Breast epithelium (tissue), 4 donors: ENCODE measurements around the gene NUDT7. TPM values are rescaled to one million over a fixed set of nuclear protein-coding genes. Genes with fewer than 3 reads are reported as not detected.

ENCODE experiments used
- DNase-seq, 2 donors: peaks; one replicate each; pipeline ENCODE4 v3.0.0-alpha.2; 2019; ENCODE audit warnings: low spot score in 2 of 2
- H3K27ac ChIP-seq, 2 donors: fragments of 200-600 bp; sonication (generic) in 1 of 2; one replicate each; pipeline ENCODE4 v1.5.1; 2016 to 2019; ENCODE audit warnings: mild to moderate bottlenecking in 1 of 2
- H3K27me3 ChIP-seq, 2 donors: fragments of 200-600 bp; sonication (generic) in 1 of 2; one replicate each; pipeline versions ENCODE4 v1.5.1 to v1.6.0; 2017 to 2019; ENCODE audit warnings: control low read depth in 1 of 2, mild to moderate bottlenecking in 1 of 2
- H3K36me3 ChIP-seq: fragments of 200-600 bp; one replicate; pipeline ENCODE4 v1.5.1; 2019
- H3K4me1 ChIP-seq, 2 donors: fragments of 200-600 bp; sonication (generic); one replicate each; pipeline ENCODE4 v1.5.1; 2016 to 2019; ENCODE audit warnings: control low read depth in 1 of 2
- H3K4me3 ChIP-seq, 3 donors: fragments of 200-600 bp; sonication (generic); 1 replicate in 2 of 3; 2 replicates in 1 of 3; pipeline ENCODE4 v1.5.1; 2016 to 2019; ENCODE audit warnings: mild to moderate bottlenecking in 3 of 3, moderate library complexity in 2 of 3
- H3K9me3 ChIP-seq, 2 donors: fragments of 200-600 bp; sonication (generic) in 1 of 2; one replicate each; pipeline ENCODE4 v1.5.1; 2016 to 2019; ENCODE audit warnings: control low read depth in 1 of 2
- POLR2A ChIP-seq: fragments of 450-650 bp; IDR thresholded peaks from one replicate; pipeline ENCODE4 v1.6.1; 2016; ENCODE audit warnings: antibody characterized with exemption, mild to moderate bottlenecking, moderate library complexity
- POLR2AphosphoS5 ChIP-seq, 3 donors: sonication (generic); formaldehyde crosslinking; IDR thresholded peaks; one replicate each; pipeline ENCODE4 v1.6.1; 2017; ENCODE audit warnings: antibody characterized with exemption in 3 of 3
- intact Hi-C: fragments of 100-400 bp; cut with DNase I; formaldehyde crosslinking; loops from one replicate; pipeline ENCODE4 v1.15.1; 2023; ENCODE audit warnings: low total_unique reads
- total RNA-seq, 3 donors: library from RNA; depleted of rRNA; stranded (reverse); fragments of >200 nt; gene quantifications; one replicate each; pipeline ENCODE4 v1.1.0, GENCODE V29; 2016
- TF ChIP-seq, protein P1 (sequence below), 3 donors: fragments of 450-650 bp; IDR thresholded peaks; one replicate each; pipeline ENCODE4 v1.5.1; 2016 to 2017; ENCODE audit warnings: antibody characterized with exemption in 3 of 3, mild to moderate bottlenecking in 3 of 3, moderate library complexity in 3 of 3

The NUDT7 gene
- total RNA-seq, 3 donors from 2014 or later, result 4.9 to 12.3 (median 11.1) TPM

DNA sequence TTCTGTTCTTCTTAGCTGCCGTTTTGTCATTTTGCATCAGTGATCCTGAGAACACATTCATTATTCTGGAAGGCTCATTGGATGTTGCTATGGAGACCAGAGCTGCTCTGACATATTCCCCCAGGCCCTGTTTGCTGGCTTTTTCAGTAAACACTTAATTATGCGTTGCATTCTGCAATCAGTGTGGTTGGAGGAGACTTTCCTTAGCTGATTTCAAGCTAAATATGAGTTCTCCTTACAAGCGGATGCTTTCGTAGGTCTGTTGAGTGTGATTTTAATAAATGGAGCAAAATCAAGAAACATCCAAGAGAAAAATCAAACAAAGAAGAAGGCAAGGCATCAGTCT, 38.2 kb upstream of the NUDT7 start:
- DNase-seq, result no peak
- H3K27me3 ChIP-seq, result no peaks in the 10 kb centered on the region
- no peaks in the 10 kb centered on the region for H3K36me3 ChIP-seq
- no peaks in the 10 kb centered on the region for H3K9me3 ChIP-seq
- H3K27ac ChIP-seq, result no peak overlapping the region
- intact Hi-C loops, result no loop called here
- no peak overlapping the region for H3K4me3 ChIP-seq
- no peaks in the 10 kb centered on the region for H3K4me1 ChIP-seq
- TF ChIP-seq POLR2A (no peak), POLR2AphosphoS5 (IDR thresholded peaks at IDR 0.05) (no peak)
- TF ChIP-seq, protein P1, sequence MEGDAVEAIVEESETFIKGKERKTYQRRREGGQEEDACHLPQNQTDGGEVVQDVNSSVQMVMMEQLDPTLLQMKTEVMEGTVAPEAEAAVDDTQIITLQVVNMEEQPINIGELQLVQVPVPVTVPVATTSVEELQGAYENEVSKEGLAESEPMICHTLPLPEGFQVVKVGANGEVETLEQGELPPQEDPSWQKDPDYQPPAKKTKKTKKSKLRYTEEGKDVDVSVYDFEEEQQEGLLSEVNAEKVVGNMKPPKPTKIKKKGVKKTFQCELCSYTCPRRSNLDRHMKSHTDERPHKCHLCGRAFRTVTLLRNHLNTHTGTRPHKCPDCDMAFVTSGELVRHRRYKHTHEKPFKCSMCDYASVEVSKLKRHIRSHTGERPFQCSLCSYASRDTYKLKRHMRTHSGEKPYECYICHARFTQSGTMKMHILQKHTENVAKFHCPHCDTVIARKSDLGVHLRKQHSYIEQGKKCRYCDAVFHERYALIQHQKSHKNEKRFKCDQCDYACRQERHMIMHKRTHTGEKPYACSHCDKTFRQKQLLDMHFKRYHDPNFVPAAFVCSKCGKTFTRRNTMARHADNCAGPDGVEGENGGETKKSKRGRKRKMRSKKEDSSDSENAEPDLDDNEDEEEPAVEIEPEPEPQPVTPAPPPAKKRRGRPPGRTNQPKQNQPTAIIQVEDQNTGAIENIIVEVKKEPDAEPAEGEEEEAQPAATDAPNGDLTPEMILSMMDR (IDR thresholded peaks at IDR 0.05), result no peak

DNA sequence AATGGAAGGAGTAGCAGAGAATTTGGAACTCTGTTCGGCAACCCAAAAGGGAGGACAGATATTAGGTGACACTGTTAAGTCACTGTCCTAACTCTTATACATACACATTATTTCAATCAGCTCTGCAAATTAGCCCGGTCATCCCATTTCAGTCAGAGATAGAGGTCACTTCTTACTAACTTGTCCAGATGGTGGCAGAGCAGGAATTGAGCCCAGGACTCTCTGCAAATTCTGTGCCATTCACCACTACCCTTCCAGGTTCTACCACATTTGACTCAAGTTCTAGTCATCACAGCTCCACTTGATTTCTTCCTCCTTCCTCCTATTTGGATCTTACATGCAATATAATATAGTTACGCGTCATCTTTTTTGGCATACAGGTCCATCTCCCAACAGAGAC, 35.9 kb upstream of the NUDT7 start:
- H3K9me3 ChIP-seq, result no peaks in the 10 kb centered on the region
- intact Hi-C loops, result loop anchor here (2.0 kb wide), 1 partner anchor 22 kb away; no protein-coding TSS in a partner anchor
- H3K4me3 ChIP-seq, result no peak overlapping the region
- H3K27me3 ChIP-seq, result no peaks in the 10 kb centered on the region
- no peaks in the 10 kb centered on the region for H3K36me3 ChIP-seq
- H3K27ac ChIP-seq, result no peak overlapping the region
- DNase-seq, result no peak
- TF ChIP-seq POLR2AphosphoS5 (IDR thresholded peaks at IDR 0.05), result no peak
- no peak for TF ChIP-seq POLR2A
- TF ChIP-seq, protein P1 (IDR thresholded peaks at IDR 0.05), result no peak
- H3K4me1 ChIP-seq, result no peaks in the 10 kb centered on the region

DNA sequence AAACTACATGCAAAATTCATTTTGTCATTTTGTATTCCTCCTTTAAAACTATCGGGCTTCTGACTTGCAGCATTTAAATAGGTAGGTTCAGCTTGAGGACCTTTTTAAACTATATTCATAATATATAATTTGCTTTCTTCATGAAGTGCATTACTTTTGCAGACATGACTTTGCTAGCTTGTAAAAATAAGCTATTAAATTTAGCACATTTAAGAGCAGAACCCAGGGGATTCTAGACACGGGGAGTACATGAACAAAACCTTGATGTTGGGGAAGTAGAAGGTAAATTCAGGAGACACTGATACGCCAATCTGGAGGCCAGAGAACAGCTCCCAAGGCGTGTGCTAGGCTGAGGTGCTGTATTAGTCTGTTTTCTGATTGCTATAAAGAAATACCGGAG, 32.3 kb upstream of the NUDT7 start:
- Histone ChIP-seq H3K4me1 (no peaks in the 10 kb centered on the region), H3K36me3 (no peaks in the 10 kb centered on the region), H3K9me3 (no peaks in the 10 kb centered on the region), H3K27ac (no peak overlapping the region), H3K27me3 (no peaks in the 10 kb centered on the region), H3K4me3 (no peak overlapping the region)
- DNase-seq, result no peak
- TF ChIP-seq POLR2AphosphoS5 (IDR thresholded peaks at IDR 0.05) (no peak), POLR2A (no peak)
- TF ChIP-seq, protein P1 (IDR thresholded peaks at IDR 0.05), result no peak
- intact Hi-C loops, result no loop called here

DNA sequence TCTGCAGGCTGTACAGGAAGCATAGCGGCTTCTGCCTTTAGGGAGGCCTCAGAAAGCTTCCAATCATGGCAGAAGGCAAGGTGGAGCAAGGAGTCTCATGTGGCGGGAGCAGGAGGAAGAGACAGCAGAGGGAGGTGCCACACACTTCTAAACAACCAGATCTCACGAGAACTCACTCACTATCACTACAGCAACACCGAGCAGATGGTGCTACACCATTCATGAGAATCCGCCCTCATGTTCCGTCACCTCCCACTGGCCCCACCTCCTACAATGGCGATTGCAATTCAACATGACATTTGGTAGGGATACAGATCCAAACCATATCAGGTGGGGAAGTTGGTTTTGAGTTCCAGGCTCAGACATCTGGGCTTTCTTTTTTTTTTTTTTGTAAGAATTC, 31.9 kb upstream of the NUDT7 start:
- H3K4me1 ChIP-seq, result no peaks in the 10 kb centered on the region
- intact Hi-C loops, result no loop called here
- TF ChIP-seq, protein P1 (IDR thresholded peaks at IDR 0.05), result no peak
- no peak for TF ChIP-seq POLR2A
- TF ChIP-seq POLR2AphosphoS5 (IDR thresholded peaks at IDR 0.05), result no peak
- no peak overlapping the region for H3K27ac ChIP-seq
- no peaks in the 10 kb centered on the region for H3K36me3 ChIP-seq
- H3K27me3 ChIP-seq, result no peaks in the 10 kb centered on the region
- no peaks in the 10 kb centered on the region for H3K9me3 ChIP-seq
- no peak for DNase-seq
- H3K4me3 ChIP-seq, result no peak overlapping the region

DNA sequence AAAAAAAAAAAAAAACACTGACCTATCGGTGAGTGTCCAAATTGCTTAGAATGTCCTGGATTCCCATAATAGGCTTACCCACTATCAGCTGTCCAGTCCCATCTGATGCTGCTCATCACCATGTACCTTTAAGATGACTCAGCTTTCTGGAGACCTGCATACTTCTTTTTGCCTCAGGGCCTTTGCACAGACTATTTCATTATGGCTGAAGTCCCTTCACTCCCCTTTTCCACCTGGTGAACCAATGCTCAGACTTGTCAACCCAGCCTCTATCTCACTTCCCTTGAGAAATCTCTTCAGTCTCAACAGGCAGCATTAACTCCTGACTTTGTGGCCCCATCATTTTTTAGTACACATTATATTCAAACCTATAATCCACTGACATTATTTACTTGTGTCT, 29.7 kb upstream of the NUDT7 start:
- no peaks in the 10 kb centered on the region for H3K27me3 ChIP-seq
- H3K36me3 ChIP-seq, result no peaks in the 10 kb centered on the region
- H3K9me3 ChIP-seq, result no peaks in the 10 kb centered on the region
- no peak overlapping the region for H3K4me3 ChIP-seq
- intact Hi-C loops, result no loop called here
- H3K4me1 ChIP-seq, result no peaks in the 10 kb centered on the region
- no peak for DNase-seq
- TF ChIP-seq, protein P1 (IDR thresholded peaks at IDR 0.05), result no peak
- TF ChIP-seq POLR2A, result no peak
- no peak for TF ChIP-seq POLR2AphosphoS5 (IDR thresholded peaks at IDR 0.05)
- H3K27ac ChIP-seq, result no peak overlapping the region
